ENCODE results near the gene TRAF5. TPM values are rescaled to one million over a fixed set of nuclear protein-coding genes. Genes with fewer than 3 reads are reported as not detected.

The TRAF5 gene
- total RNA-seq, 1 experiment from 2014 or later = 8.8 TPM

GRCh38 chr1:211370669-211371068, 44.0 kb downstream of the TRAF5 start:
- Histone ChIP-seq H3K27me3 (replicated peaks; ENCODE audit: control insufficient read depth, insufficient read depth, low read length) (no peaks in the 10 kb centered on the region), H3K4me1 (no peaks in the 10 kb centered on the region), H3K4me3 (ENCODE audit: low read depth, low read length) (no peak overlapping the region), H3K9me3 (no peaks in the 10 kb centered on the region), H3K36me3 (ENCODE audit: control insufficient read depth, insufficient read depth, low read length) (no peaks in the 10 kb centered on the region)
- Mint-ChIP-seq H3K36me3 (ENCODE audit: insufficient read depth, unreplicated experiment) (no peaks in the 10 kb centered on the region), H3K27me3 (ENCODE audit: insufficient read depth, unreplicated experiment) (no peaks in the 10 kb centered on the region), H3K4me3 (ENCODE audit: unreplicated experiment) (no peak overlapping the region), H3K9me3 (ENCODE audit: unreplicated experiment) (no peaks in the 10 kb centered on the region), H3K4me1 (ENCODE audit: low read depth, unreplicated experiment) (peaks cover 7% of the 10 kb centered on the region), H3K27ac (ENCODE audit: unreplicated experiment) (no peak overlapping the region)
- intact Hi-C loops (cut with micrococcal nuclease; ENCODE audit: unreplicated experiment) = no loop called here
- BruUV-seq (replicated peaks) = no TSS peak
- no peak for DNase-seq
- TF ChIP-seq, protein P1, sequence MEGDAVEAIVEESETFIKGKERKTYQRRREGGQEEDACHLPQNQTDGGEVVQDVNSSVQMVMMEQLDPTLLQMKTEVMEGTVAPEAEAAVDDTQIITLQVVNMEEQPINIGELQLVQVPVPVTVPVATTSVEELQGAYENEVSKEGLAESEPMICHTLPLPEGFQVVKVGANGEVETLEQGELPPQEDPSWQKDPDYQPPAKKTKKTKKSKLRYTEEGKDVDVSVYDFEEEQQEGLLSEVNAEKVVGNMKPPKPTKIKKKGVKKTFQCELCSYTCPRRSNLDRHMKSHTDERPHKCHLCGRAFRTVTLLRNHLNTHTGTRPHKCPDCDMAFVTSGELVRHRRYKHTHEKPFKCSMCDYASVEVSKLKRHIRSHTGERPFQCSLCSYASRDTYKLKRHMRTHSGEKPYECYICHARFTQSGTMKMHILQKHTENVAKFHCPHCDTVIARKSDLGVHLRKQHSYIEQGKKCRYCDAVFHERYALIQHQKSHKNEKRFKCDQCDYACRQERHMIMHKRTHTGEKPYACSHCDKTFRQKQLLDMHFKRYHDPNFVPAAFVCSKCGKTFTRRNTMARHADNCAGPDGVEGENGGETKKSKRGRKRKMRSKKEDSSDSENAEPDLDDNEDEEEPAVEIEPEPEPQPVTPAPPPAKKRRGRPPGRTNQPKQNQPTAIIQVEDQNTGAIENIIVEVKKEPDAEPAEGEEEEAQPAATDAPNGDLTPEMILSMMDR (IDR thresholded peaks at IDR 0.05; ENCODE audit: insufficient read depth in 1 of 2, low read depth in 1 of 2, low read length in 1 of 2, severe bottlenecking in 1 of 2, unreplicated experiment in 1 of 2) = no peak
- POLR2A ChIA-PET = no interaction called here
- CTCF ChIA-PET = no interaction called here

DNA sequence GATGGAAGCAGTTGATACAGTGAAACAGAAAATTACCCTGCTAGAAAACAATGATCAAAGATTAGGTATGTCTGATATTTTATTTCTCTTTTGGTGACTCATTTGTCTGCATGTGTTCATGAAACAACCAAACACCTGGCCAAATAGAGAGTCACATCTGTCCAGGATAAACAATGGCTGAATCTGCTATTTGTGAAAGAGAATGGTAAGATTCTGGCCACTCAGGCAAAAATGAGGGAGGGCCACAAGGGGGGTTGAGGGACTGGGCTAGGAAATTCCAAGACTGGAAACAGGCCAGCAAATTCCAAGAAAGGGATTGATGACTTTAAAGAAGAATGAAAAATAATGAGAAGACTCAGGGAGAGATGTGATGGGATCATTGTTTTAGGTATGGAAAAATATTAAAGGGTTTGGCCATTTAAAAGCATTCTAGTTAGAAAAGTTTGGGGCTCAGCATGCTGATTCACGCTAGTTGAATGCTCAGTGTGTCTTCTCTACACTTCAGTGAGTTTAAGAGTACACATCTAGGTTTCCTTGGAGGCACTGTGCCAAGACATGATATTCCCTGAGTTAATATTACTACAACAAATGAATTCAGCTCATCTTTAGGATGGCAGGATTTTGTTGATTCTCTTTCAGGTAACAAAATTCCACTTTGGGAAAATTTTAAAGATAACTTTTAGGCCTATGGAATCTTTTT, 44.9 kb downstream of the TRAF5 start:
- ChIA-PET POLR2A (no interaction called here), CTCF (no interaction called here)
- DNase-seq = no peak
- TF ChIP-seq, protein P1 (IDR thresholded peaks at IDR 0.05; ENCODE audit: insufficient read depth in 1 of 2, low read depth in 1 of 2, low read length in 1 of 2, severe bottlenecking in 1 of 2, unreplicated experiment in 1 of 2) = no peak
- no TSS peak for BruUV-seq (replicated peaks)
- H3K9me3 ChIP-seq = no peaks in the 10 kb centered on the region
- H3K4me3 ChIP-seq (ENCODE audit: low read depth, low read length) = no peak overlapping the region
- H3K36me3 Mint-ChIP-seq (ENCODE audit: insufficient read depth, unreplicated experiment) = no peaks in the 10 kb centered on the region
- H3K27ac Mint-ChIP-seq (ENCODE audit: unreplicated experiment) = no peak overlapping the region
- H3K27me3 Mint-ChIP-seq (ENCODE audit: insufficient read depth, unreplicated experiment) = no peaks in the 10 kb centered on the region
- H3K4me3 Mint-ChIP-seq (ENCODE audit: unreplicated experiment) = no peak overlapping the region
- intact Hi-C loops (cut with micrococcal nuclease; ENCODE audit: unreplicated experiment) = no loop called here
- H3K36me3 ChIP-seq (ENCODE audit: control insufficient read depth, insufficient read depth, low read length) = no peaks in the 10 kb centered on the region
- no peaks in the 10 kb centered on the region for H3K4me1 ChIP-seq
- H3K4me1 Mint-ChIP-seq (ENCODE audit: low read depth, unreplicated experiment) = peaks cover 7% of the 10 kb centered on the region
- no peaks in the 10 kb centered on the region for H3K27me3 ChIP-seq (replicated peaks; ENCODE audit: control insufficient read depth, insufficient read depth, low read length)
- H3K9me3 Mint-ChIP-seq (ENCODE audit: unreplicated experiment) = no peaks in the 10 kb centered on the region

DNA sequence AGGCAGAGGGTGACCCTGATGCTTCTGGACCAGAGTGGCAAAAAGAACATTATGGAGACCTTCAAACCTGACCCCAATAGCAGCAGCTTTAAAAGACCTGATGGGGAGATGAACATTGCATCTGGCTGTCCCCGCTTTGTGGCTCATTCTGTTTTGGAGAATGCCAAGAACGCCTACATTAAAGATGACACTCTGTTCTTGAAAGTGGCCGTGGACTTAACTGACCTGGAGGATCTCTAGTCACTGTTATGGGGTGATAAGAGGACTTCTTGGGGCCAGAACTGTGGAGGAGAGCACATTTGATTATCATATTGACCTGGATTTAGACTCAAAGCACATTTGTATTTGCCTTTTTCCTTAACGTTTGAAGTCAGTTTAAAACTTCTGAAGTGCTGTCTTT, 45.8 kb downstream of the TRAF5 start:
- H3K4me1 Mint-ChIP-seq (ENCODE audit: low read depth, unreplicated experiment) = peaks cover 7% of the 10 kb centered on the region
- H3K27ac Mint-ChIP-seq (ENCODE audit: unreplicated experiment) = no peak overlapping the region
- no peaks in the 10 kb centered on the region for H3K9me3 ChIP-seq
- intact Hi-C loops (cut with micrococcal nuclease; ENCODE audit: unreplicated experiment) = no loop called here
- TF ChIP-seq, protein P1 (IDR thresholded peaks at IDR 0.05; ENCODE audit: insufficient read depth in 1 of 2, low read depth in 1 of 2, low read length in 1 of 2, severe bottlenecking in 1 of 2, unreplicated experiment in 1 of 2) = no peak
- H3K27me3 Mint-ChIP-seq (ENCODE audit: insufficient read depth, unreplicated experiment) = no peaks in the 10 kb centered on the region
- ChIA-PET CTCF (no interaction called here), POLR2A (no interaction called here)
- no peaks in the 10 kb centered on the region for H3K9me3 Mint-ChIP-seq (ENCODE audit: unreplicated experiment)
- no peaks in the 10 kb centered on the region for H3K4me1 ChIP-seq
- DNase-seq = no peak
- no TSS peak for BruUV-seq (replicated peaks)
- no peaks in the 10 kb centered on the region for H3K36me3 ChIP-seq (ENCODE audit: control insufficient read depth, insufficient read depth, low read length)
- H3K27me3 ChIP-seq (replicated peaks; ENCODE audit: control insufficient read depth, insufficient read depth, low read length) = no peaks in the 10 kb centered on the region
- H3K4me3 Mint-ChIP-seq (ENCODE audit: unreplicated experiment) = no peak overlapping the region
- H3K36me3 Mint-ChIP-seq (ENCODE audit: insufficient read depth, unreplicated experiment) = no peaks in the 10 kb centered on the region
- H3K4me3 ChIP-seq (ENCODE audit: low read depth, low read length) = no peak overlapping the region

All from Caco-2 (cell line).